T-helper 9 cell (primary cell): ENCODE measurements around the gene TNFSF13B.
"Not testable (repeated sequence)": the region's sequence is repeated elsewhere in the genome, so short reads cannot be mapped to it uniquely, and the experiment has no call there.

Experiments
- DNase-seq: peaks from one replicate; pipeline ENCODE4 v3.0.0-alpha.2; 2020

TNFSF13B gene

DNA sequence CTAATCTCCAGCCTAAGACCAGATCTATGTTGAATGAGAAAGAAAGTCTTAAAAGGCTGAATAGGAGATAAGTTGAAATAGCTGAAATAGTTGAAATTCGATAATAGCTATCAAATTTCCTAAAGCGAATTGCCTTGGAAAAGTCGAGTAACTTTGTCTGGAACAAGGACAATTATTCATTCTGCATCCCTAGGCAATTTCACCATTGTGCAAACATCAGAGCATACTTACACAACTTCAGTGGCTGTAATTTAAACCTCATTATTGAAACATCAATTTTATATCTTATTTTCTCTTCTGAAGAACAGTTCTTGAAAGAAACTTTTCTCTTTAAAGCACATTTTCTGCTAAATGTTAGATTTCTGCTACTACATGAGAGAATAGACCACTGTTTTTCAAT is 13.6 kb downstream of the TNFSF13B start:
- DNase-seq = no peak

DNA sequence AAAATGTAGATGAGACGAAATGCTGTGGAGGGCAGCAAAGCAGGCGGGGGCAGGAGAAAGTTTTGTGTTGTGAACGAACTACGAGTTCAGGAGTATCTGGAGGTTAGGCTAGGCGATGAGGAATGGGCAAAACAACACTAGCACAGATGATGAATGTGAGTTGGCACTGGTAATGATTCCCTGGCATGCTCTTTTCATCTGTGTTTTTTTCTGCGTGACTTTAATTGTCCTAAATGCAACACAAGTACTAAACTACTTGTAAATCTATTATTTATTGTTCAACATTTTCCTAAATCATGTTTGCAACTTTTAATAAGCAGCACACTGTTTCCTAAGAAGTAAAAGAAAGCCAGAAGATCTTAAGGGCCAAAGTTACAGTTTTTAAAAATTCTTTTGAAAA is 19.2 kb downstream of the TNFSF13B start:
- no peak for DNase-seq

GRCh38 chr13:108289819-108290218 is 20.3 kb downstream of the TNFSF13B start:
- no peak for DNase-seq

DNA sequence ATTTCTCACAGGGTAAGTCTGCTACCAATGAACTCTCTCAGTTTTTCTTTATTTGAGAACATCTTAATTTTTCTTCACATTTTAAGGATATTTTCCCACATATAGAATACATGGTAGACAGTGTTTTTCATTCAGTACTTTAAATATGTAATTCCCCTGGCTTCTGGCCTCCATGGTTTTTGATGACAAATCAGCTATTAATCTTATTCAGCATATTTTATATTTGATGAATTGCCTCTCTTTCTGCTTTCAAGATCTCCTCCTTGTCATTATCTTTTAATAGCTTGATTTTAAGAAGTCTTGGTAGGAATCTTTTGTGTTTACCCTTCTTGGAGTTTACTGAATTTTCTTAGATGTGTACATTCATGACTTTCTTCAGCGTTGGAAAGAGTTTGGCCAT is 27.6 kb downstream of the TNFSF13B start:
- no peak for DNase-seq

DNA sequence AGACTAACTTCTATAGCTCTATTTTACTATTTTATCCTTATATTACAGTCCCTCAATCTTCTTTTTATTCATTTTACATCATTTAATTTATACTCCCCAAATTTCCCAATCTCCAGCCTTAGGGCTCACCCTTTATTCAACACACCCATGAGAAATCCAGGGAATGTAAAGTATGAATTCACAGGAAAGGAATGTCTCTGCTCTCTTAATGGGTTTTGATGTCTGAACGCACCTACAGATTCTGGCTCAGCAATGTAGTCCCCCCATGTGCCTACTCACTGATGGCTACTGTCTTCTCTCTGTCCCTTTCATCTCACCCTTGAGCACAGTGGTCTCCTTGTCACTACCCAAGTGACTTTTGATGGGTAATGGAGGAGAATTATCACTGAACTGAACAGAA is 32.8 kb downstream of the TNFSF13B start:
- no peak for DNase-seq

DNA sequence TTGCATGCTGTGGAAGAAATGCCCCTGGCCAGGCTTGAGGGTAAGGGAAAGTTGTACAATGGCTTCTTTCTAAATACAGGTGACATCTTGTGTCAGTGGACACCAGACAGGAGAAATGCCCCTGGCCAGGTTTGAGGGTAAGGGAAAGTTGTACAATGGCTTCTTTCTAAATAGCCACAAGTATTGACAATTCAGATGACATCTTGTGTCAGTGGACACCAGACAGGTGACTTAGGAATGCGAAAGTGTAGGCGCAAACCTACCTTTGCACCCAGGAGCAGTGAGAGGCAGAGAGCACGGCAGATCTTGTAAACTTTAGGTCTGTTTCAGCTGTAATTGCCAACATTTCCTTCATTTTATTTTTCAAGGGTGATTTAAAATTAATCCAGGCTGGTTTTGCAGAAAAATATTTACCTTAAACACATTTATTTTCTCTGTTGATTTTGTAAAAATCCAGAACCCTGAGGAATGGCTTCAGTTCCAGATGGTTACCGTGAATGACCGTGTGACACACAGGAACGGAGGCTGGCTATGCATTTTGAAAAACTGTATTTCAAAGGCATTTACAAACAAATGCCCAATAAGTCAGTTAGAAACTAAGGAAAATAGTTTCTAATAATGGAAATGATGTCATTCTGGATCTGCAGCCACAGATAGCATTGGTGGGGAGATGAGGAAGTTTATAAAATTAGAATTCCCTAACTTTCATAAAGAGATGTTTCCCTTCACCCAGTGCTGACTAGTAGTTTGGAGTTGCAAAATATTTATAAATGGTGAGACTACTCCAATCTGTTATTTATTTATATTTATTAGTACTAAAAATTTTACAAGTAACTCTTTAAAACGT is 34.9 kb downstream of the TNFSF13B start:
- no peak for DNase-seq

DNA sequence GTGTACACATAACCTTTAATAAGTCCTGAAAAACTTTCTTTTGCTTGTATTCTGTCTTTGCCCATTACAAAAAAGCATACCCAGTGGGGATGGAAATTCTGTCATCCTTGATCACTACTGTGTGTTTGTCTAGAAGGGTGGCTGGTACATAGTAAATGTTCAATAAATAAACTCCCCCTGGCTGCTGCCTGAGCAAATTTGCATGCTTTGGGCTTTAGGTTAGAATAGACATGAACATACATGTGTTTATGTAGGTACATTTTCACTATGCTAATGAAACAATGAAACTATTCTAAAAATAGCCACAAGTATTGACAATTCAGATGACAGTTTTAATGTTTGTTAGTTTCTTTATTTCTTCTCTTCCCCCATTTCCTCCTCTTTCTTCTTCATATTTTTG is 36.1 kb downstream of the TNFSF13B start:
- no peak for DNase-seq

DNA sequence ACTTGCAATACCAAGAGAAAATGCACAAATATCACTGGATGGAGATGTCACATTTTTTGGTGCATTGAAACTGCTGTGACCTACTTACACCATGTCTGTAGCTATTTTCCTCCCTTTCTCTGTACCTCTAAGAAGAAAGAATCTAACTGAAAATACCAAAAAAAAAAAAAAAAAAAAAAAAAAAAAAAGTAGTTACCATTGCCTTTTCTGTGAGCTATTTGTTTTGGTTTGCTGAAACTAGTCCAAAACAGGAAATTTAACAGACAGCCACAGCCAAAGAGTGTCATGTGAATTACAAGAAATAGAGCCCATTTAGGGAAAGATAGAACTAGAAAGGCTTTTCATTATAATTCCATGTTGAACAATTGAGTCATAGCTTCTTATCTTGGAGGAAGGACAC is 37.3 kb downstream of the TNFSF13B start:
- no peak for DNase-seq

DNA sequence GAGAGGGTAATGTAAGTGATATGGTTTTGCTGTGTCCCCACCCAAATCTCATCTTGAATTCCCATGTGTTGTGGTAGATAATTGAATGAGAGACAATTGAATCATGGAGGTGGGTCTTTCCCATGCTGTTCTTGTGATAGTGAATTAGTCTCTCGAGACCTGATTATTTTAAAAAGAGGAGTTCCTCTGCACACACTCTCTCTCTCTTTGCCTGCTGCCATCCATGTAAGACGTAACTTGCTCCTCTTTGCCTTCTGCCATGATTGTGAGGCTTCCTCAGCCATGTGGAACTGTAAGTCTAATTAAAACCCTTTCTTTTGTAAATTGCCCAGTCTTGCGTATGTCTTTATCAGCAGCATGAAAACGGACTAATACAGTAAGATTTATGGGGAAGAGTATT is 42.1 kb downstream of the TNFSF13B start:
- not testable (repeated sequence) for DNase-seq

- DNase-seq = no peak
Measured at GRCh38 chr13:108313382-108313781, 43.9 kb downstream of the TNFSF13B start.

DNA sequence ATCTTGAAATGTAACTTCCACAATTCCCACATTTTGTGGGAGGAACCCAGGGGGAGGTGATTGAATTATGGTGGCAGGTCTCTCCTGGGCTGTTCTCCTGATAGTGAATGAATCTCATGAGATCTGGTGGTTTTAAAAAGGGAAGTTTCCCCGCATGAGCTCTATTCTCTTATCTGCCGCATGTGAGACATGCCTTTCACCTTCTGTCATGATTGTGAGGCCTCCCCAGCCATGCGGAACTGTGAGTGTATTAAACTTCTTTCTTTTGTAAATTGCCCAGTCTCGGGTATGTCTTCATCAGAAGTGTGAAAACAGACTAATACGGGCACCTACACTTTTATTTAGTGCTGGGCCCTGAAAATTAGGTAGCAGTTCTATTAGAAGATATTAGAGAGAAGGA is 45.8 kb downstream of the TNFSF13B start:
- DNase-seq = no peak

GRCh38 chr13:108315991-108316390 is 46.5 kb downstream of the TNFSF13B start:
- DNase-seq = no peak

DNA sequence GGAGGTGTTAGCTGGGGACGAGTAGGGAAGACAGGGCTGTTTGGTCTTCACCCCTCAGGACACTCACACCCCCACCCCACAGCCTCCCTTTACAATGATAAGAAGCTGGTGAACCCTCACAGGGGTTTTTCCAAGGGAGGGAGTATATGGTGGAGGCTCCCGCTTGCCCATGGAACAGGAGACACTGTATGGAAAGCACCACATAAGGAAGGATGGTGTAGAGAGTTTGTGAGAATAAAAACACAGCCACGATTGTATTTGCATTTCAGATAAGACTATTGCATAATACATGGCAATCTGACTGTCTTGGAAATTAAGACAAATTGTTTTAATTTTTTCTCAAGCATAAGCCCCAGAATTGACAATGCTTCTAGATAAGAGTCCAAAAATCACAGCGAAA is 46.9 kb downstream of the TNFSF13B start:
- no peak for DNase-seq

DNA sequence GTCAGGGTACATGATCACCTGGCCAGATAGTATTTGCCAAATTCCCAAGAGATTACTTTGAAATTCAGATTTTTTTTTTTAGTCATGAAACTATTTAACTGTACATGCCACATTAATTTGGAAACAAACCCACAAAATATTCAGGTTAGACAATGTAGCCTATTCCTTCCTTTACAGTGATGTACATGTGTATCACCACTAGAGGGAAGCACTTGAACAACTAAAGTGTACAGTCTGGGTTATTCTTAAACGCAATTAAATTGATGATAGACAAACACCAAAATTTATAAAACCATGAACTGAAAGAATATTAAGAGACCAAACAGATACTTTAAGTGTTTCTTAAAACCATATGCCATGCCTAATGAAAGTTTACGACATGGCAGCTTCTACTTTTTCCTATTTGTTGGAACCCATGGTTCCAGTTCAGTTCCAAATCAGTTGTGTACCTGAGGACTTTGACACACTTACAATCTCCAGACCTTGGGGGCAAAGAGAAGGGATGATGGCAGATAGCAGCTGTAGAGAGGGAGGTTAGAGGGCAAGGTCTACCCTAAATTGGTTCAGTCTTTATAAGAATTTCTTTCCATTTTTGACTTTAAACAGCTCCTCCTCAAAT is 52.8 kb downstream of the TNFSF13B start:
- DNase-seq = no peak

DNA sequence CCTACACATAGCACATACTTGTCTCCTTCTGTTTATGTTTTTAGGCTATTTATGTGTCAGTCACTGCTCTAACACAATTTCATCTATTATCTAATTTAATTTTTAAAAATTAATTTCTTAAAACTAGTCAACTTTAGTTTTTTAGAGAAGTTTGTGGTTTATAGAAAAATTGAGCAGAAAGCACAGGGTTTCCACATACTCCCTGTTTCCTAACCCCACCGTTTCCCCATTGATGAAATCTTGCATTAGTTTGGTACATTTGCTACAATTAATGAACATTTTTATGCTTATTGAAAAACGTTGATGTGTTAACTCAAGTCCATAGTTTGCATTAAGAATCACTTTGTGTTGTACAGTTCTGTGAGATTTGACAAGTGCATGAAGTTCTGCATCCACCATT is 53.5 kb downstream of the TNFSF13B start:
- no peak for DNase-seq

DNA sequence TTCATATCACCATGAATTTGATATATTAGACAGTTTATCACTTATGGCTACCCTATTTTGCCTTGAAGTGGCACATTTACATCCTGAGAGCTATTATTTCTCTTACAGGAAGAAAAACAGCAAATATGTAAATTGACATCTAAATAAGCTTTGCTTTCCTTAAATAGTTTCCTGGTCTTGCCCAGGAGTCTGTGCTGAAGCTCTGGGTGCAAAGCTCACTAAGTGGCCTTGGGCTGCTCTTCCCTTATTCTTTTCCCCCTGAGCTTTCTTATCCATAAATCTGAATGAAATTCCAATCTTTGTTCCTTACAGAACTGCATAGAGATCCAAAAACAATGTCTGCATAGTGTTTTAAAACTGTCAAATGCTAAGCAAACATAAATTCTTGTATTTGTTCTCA is 56.3 kb downstream of the TNFSF13B start:
- no peak for DNase-seq

GRCh38 chr13:108326309-108326708 is 56.8 kb downstream of the TNFSF13B start:
- DNase-seq = no peak

- DNase-seq = no peak
Measured at GRCh38 chr13:108328848-108329247, 59.3 kb downstream of the TNFSF13B start.

- no peak for DNase-seq
Measured at GRCh38 chr13:108332791-108333190, 63.3 kb downstream of the TNFSF13B start.

DNA sequence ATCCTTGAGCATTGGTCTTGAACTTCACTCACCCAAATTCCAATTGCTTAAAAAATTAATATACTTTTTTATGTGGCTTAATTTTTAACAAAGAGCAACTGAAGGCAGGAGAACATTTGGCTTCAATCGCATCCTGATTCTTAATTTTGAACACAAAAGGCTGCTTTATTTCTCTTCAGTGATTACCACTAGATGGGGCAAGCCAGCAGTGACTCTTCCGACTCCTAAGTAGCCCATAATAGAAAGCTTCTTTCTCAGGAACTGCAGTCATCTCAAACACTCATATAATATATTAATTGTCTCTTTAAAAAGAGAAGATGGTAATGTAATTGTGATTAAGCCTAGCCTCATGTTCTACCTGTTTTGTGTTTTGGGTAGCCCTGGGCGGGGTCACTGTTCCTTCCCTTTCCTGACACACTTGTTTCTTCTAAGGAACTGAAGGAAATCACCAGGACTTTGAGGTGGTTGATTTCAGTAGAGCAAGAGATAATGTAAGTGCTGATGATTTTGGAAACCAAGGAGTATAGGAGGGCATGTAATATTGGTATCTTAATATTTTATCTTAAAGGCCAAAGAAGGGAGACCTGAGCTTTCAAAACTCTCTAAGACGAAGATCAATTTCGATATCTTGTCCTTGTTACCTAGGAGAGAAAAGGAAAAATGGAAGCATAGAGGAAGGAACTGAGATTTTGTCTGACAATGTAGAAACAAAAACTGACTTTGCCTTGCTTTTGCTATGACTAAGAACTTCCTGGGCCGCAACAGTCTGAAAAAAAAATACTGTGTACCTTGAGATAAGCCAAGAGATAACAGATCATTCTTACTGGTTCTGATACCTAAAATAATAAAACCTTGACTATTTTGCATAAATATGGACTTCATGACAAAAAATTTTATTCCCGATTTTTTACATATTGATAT is 73.1 kb downstream of the TNFSF13B start:
- DNase-seq = no peak

DNA sequence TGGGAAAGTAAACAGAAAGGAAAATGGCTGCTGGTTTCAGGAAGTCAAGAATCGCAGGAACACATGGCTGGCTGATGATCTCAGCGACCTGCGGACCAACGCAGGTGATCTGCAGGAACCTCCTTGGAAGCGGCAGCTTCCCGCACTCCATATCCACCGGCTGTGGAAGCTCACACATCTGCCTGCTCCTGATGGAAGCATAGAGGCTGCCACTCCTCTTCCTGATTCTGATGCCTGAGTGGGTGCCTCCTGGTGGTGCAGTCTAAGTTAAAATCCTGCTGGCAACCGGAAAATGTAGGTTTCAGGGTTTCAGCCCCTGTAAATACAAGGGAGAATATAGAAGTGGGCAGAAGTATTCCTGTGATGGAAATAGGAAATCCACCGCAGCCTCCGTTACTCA is 75.5 kb downstream of the TNFSF13B start:
- DNase-seq = no peak

- DNase-seq = peak; percentile 47
Measured at GRCh38 chr13:108346376-108346775, 76.9 kb downstream of the TNFSF13B start.

DNA sequence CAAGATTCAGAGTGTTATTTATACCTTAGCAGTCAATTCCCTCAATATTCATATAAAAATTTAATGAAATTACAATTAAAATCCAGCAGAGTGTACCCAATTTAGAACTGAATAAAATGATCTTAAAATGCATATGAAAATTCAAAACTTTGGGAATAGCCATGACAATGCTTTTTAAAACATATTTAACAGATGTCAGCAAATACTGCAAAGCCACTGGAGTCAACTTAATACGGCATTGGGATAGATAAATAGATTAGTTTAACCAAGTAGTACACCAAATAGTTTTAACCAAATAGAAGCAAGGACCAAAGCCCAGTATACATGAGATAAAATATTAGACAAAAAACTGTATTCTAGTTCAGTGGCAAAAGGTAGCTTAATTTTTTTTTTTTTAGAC is 79.8 kb downstream of the TNFSF13B start:
- DNase-seq = no peak

GRCh38 chr13:108350579-108350978 is 81.1 kb downstream of the TNFSF13B start:
- DNase-seq = no peak
